PFSK-1 (cell line): ENCODE data around the gene ZNF783.

Source experiments
- FOXP2 ChIP-seq: optimal IDR thresholded peaks from 2 replicates; pipeline ENCODE3; 2011; ENCODE audit warnings: borderline replicate concordance, control low read depth, inconsistent platforms; ENCODE audit not compliant: insufficient read depth; ENCODE audit errors: extremely low read length, extremely low read depth
- POLR2AphosphoS5 ChIP-seq: IDR thresholded peaks from 2 replicates; pipeline ENCODE4 v1.6.1; 2012; ENCODE audit warnings: low read depth, mild to moderate bottlenecking, control low read depth, low read length, moderate library complexity
- REST ChIP-seq, 2 experiments: IDR thresholded peaks; 2 replicates each; pipeline versions ENCODE4 v1.6.1 to v1.8.0; 2011 to 2012; ENCODE audit warnings: low read depth in 2 of 2, low read length in 2 of 2, control low read depth in 1 of 2, inconsistent platforms in 1 of 2, mild to moderate bottlenecking in 1 of 2, moderate library complexity in 1 of 2; ENCODE audit not compliant: insufficient read depth in 1 of 2
- SIN3A ChIP-seq: IDR thresholded peaks from 2 replicates; pipeline ENCODE4 v1.6.1; 2012; ENCODE audit warnings: mild to moderate bottlenecking, low read length, moderate library complexity, borderline replicate concordance; ENCODE audit not compliant: insufficient read depth
- TAF1 ChIP-seq: IDR thresholded peaks from 2 replicates; pipeline ENCODE4 v1.6.1; 2012; ENCODE audit warnings: low read length, control low read depth, borderline replicate concordance; ENCODE audit not compliant: insufficient read depth

The ZNF783 gene

GRCh38 chr7:149252378-149252777 lies 9.6 kb upstream of the ZNF783 start:
- TF ChIP-seq POLR2AphosphoS5 (no peak), FOXP2 (no peak), TAF1 (no peak), SIN3A (no peak), REST (IDR thresholded peaks at IDR 0.05; ENCODE audit: insufficient read depth in 1 of 2, low read depth in 2 of 2, low read length in 2 of 2) (no peak)

- TF ChIP-seq TAF1 (no peak), SIN3A (no peak)
Measured at GRCh38 chr7:149253665-149254064, 8.3 kb upstream of the ZNF783 start.

GRCh38 chr7:149254181-149254858 lies 7.7 kb upstream of the ZNF783 start:
- TF ChIP-seq FOXP2 = no peak
- no peak for TF ChIP-seq TAF1
- no peak for TF ChIP-seq POLR2AphosphoS5
- TF ChIP-seq REST (IDR thresholded peaks at IDR 0.05; ENCODE audit: insufficient read depth in 1 of 2, low read depth in 2 of 2, low read length in 2 of 2) = no peak
- TF ChIP-seq SIN3A = no peak

GRCh38 chr7:149255174-149255573 lies 6.8 kb upstream of the ZNF783 start:
- TF ChIP-seq SIN3A (no peak), POLR2AphosphoS5 (no peak), TAF1 (no peak), FOXP2 (no peak), REST (IDR thresholded peaks at IDR 0.05; ENCODE audit: insufficient read depth in 1 of 2, low read depth in 2 of 2, low read length in 2 of 2) (no peak)

- TF ChIP-seq REST (IDR thresholded peaks at IDR 0.05; ENCODE audit: insufficient read depth in 1 of 2, low read depth in 2 of 2, low read length in 2 of 2) = no peak
- no peak for TF ChIP-seq POLR2AphosphoS5
- no peak for TF ChIP-seq SIN3A
- no peak for TF ChIP-seq TAF1
- no peak for TF ChIP-seq FOXP2
Measured at GRCh38 chr7:149256568-149256967, 5.4 kb upstream of the ZNF783 start.
